ENCODE measurements around the gene ADNP.

The ADNP gene

GRCh38 chr20:50885068-50885467 is 46.2 kb downstream of the ADNP start:
- TF ChIP-seq TEAD4 (IDR thresholded peaks at IDR 0.05) (no peak), REST (IDR thresholded peaks at IDR 0.05; ENCODE audit: low read depth) (no peak), MAX (IDR thresholded peaks at IDR 0.05) (no peak), RAD21 (IDR thresholded peaks at IDR 0.05; ENCODE audit: low read depth) (no peak), CREB1 (IDR thresholded peaks at IDR 0.05; ENCODE audit: low read depth) (no peak), YY1 (IDR thresholded peaks at IDR 0.05; ENCODE audit: low read depth) (no peak), USF1 (IDR thresholded peaks at IDR 0.05) (no peak), ZBTB7A (IDR thresholded peaks at IDR 0.05; ENCODE audit: low read depth) (no peak), TCF12 (IDR thresholded peaks at IDR 0.05; ENCODE audit: low read depth) (no peak), EP300 (IDR thresholded peaks at IDR 0.05; ENCODE audit: borderline replicate concordance) (no peak)

GRCh38 chr20:50883856-50884255 is 47.4 kb downstream of the ADNP start:
- TF ChIP-seq RAD21 (IDR thresholded peaks at IDR 0.05; ENCODE audit: low read depth), result no peak
- TF ChIP-seq MAX (IDR thresholded peaks at IDR 0.05), result no peak
- no peak for TF ChIP-seq EP300 (IDR thresholded peaks at IDR 0.05; ENCODE audit: borderline replicate concordance)
- TF ChIP-seq FOXM1 (IDR thresholded peaks at IDR 0.05; ENCODE audit: borderline replicate concordance, low read depth), result no peak
- no peak for TF ChIP-seq NFIC (IDR thresholded peaks at IDR 0.05)

- TF ChIP-seq REST (IDR thresholded peaks at IDR 0.05; ENCODE audit: low read depth), result no peak
- no peak for TF ChIP-seq YY1 (IDR thresholded peaks at IDR 0.05; ENCODE audit: low read depth)
- no peak for TF ChIP-seq FOXM1 (IDR thresholded peaks at IDR 0.05; ENCODE audit: borderline replicate concordance, low read depth)
- TF ChIP-seq EP300 (IDR thresholded peaks at IDR 0.05; ENCODE audit: borderline replicate concordance), result no peak
- no peak for TF ChIP-seq USF1 (IDR thresholded peaks at IDR 0.05)
- no peak for TF ChIP-seq TEAD4 (IDR thresholded peaks at IDR 0.05)
- TF ChIP-seq ZBTB7A (IDR thresholded peaks at IDR 0.05; ENCODE audit: low read depth), result no peak
- TF ChIP-seq EGR1 (IDR thresholded peaks at IDR 0.05), result no peak
- TF ChIP-seq NFIC (IDR thresholded peaks at IDR 0.05), result no peak
- TF ChIP-seq MAX (IDR thresholded peaks at IDR 0.05), result no peak
- no peak for TF ChIP-seq TAF1 (IDR thresholded peaks at IDR 0.05; ENCODE audit: low read depth)
- no peak for TF ChIP-seq RAD21 (IDR thresholded peaks at IDR 0.05; ENCODE audit: low read depth)
- no peak for TF ChIP-seq CREB1 (IDR thresholded peaks at IDR 0.05; ENCODE audit: low read depth)
- TF ChIP-seq CEBPB (IDR thresholded peaks at IDR 0.05), result no peak
- TF ChIP-seq TCF12 (IDR thresholded peaks at IDR 0.05; ENCODE audit: low read depth), result no peak
Observed at GRCh38 chr20:50879649-50880550, 51.3 kb downstream of the ADNP start.

GRCh38 chr20:50877232-50877743 is 53.9 kb downstream of the ADNP start:
- TF ChIP-seq TEAD4 (IDR thresholded peaks at IDR 0.05) (no peak), NFIC (IDR thresholded peaks at IDR 0.05) (no peak), USF1 (IDR thresholded peaks at IDR 0.05) (no peak), MAX (IDR thresholded peaks at IDR 0.05) (no peak), TAF1 (IDR thresholded peaks at IDR 0.05; ENCODE audit: low read depth) (no peak), EGR1 (IDR thresholded peaks at IDR 0.05) (no peak), YY1 (IDR thresholded peaks at IDR 0.05; ENCODE audit: low read depth) (no peak), RAD21 (IDR thresholded peaks at IDR 0.05; ENCODE audit: low read depth) (no peak), ZBTB7A (IDR thresholded peaks at IDR 0.05; ENCODE audit: low read depth) (no peak), CREB1 (IDR thresholded peaks at IDR 0.05; ENCODE audit: low read depth) (no peak), FOXM1 (IDR thresholded peaks at IDR 0.05; ENCODE audit: borderline replicate concordance, low read depth) (no peak), REST (IDR thresholded peaks at IDR 0.05; ENCODE audit: low read depth) (no peak), TCF12 (IDR thresholded peaks at IDR 0.05; ENCODE audit: low read depth) (no peak), EP300 (IDR thresholded peaks at IDR 0.05; ENCODE audit: borderline replicate concordance) (no peak), CEBPB (IDR thresholded peaks at IDR 0.05) (no peak)

All from Ishikawa (cell line).